Stimulated activated CD4-positive, alpha-beta T cell treated with anti-CD3 and anti-CD28 coated beads, Interleukin-2, amount 100 ng/mL, for 48 hours (primary cell): Measurements from ENCODE around the gene MVB12B.

Experiments
- DNase-seq, 2 donors: peaks; one replicate each; pipeline ENCODE4 v3.0.0-alpha.2; 2020

The MVB12B gene

GRCh38 chr9:126331964-126332748 is 5.5 kb downstream of the MVB12B start:
- DNase-seq = no peak

GRCh38 chr9:126334721-126335621 is 8.3 kb downstream of the MVB12B start:
- DNase-seq = no peak

- no peak for DNase-seq
These were observed 9.5 kb downstream of the MVB12B start for GRCh38 chr9:126335837-126336735.

DNA sequence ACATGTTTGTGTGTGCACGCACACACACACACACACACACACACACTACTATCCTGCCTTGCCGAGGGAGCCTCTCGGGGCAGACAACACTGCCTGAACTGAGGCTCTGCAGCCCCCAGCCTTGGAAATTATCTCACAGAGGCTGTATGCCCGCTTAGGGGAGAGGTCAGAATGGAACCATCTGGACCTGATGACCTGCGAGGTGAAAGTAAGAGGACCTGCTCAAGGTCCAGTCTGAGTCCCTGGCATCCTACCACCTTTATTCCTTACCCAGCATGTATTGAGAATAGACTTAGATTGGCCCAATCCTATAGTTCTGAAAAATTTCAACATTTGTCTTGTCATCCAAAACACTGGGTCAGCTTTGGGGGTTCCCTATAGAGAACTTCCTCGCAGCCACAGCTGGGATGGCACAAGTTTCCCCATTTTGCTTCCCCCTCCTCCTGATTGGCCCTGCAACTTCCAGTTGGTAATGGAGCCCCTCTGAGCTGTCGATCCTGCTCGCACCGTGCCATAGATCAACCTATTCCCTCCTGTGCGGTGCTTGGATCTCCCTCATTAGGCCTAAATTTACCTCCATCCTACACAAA is 10.2 kb downstream of the MVB12B start:
- DNase-seq = no peak

DNA sequence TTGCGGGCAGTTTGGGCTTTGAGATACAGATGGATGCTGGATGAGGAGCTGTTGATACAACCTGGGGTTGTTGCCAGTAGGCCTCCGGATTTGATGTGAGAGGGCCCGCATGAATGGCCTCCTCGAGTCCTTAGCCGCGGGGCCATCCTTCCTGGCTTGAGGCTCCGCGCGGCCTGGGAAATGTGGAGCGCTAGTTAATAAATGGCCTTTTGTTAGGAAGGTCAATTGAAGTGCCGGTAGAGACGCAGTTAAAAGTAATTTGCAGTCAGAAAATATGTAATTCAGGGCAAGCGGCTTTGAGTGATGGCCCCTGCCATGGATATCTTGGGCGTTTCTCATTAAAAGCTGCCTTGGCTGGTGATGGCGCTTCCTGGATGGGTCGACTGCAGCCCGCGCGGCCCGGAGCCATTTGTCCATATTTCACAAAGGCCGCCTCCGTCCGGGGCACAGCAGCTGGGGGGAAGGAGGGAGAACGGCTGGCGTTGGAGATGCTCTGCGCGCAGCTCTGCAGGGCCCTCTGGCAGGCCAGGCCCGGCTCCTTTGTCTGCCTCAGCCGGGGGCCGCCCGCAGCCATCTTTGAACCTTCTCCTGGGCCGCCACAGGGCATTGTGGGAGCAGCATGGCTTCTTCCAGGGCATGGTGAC is 11.2 kb downstream of the MVB12B start:
- no peak for DNase-seq

GRCh38 chr9:126338945-126339344 is 12.3 kb downstream of the MVB12B start:
- DNase-seq = no peak

DNA sequence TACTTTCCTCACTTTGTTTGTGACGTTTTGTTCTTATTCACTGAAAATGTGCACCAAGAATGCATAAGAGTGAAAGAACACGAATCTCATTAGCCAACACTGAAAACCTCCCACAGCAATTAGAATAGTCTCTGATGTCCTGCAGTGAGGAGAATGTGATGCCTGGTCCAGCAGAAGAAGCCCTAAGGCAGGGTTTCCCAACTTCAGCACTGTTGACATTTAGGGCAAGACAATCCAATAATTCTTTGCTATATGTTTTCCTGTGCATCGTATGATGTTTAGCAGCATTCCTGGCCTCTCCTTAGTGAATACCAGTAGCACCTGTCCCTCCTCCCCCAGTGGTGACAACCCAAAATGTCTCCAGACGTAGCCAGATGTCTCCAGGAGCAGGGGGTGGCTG is 14.8 kb downstream of the MVB12B start:
- no peak for DNase-seq

- DNase-seq = no peak
These were observed 15.3 kb downstream of the MVB12B start for GRCh38 chr9:126341902-126342301.

DNA sequence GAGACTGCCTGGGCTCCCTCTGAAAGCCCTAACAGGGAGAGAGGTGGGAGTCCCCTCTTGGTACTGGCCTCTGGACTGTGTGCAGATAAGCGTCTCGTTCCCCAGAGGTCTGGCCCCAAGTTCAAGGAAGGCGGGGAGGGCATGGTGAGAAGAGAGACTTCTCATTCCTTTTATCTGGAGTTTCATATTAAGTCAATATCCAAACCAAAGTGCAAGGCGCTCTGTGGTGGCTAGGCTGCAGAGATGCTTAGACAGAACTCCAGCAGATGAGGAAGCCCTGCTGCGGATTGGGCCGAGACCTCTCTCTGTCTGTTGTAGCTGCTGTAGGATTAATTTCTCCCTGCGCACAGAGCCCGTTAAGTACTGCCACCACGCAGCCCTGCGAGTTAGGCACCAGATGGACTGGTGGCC is 16.0 kb downstream of the MVB12B start:
- DNase-seq = no peak

DNA sequence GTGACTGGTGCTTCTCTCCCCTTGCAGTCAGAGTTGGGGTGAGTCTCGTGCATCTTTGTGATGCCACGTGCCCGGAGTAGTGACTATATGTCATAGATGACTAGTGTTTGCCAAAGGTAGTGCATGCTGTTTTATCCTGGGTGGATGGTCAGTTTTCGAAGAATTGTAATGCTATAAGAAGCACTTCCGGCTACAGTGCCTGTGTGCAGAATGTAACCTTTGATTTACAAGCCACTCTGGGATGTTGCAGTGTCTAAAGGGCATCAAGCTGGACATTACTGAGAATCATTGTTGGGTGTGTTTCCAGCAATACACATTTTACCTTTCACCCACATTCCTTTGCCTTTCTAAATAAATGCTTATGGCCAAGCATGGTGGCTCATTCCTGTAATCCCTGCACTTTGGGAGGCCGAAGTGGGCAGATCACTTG is 16.7 kb downstream of the MVB12B start:
- no peak for DNase-seq

GRCh38 chr9:126346031-126346430 is 19.4 kb downstream of the MVB12B start:
- DNase-seq = no peak

GRCh38 chr9:126347093-126347492 is 20.5 kb downstream of the MVB12B start:
- no peak for DNase-seq

GRCh38 chr9:126347911-126348760 is 21.5 kb downstream of the MVB12B start:
- DNase-seq = no peak

DNA sequence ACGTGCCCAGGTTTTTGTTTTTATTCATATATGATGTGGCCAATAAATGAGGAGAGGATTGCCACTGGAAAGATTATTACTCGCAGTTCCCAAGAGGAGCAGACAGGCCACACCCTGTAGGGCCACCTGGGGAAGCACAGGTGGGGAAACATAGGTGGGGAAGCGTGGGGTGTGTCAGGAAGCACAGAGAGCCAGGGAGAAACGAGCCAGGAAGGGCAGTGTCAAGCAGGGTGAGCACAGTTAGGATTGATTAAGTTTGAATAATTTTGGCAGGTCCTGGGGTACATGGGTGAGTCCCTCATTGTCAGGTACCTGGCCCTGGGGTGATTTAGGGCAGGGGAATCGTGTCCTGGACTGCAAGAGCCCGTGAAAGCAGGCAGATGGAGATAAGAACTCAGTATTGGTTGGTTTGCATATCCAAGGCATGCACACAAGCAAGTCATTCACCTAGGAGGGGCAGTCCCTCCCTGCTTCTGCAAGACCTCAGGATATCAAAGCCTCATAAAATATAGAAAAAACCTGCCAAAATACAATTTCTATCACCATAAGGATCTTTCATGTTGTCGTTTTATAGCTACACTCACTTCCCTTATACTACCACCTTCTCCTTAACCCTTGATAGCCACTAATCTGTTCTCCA is 22.4 kb downstream of the MVB12B start:
- no peak for DNase-seq

DNA sequence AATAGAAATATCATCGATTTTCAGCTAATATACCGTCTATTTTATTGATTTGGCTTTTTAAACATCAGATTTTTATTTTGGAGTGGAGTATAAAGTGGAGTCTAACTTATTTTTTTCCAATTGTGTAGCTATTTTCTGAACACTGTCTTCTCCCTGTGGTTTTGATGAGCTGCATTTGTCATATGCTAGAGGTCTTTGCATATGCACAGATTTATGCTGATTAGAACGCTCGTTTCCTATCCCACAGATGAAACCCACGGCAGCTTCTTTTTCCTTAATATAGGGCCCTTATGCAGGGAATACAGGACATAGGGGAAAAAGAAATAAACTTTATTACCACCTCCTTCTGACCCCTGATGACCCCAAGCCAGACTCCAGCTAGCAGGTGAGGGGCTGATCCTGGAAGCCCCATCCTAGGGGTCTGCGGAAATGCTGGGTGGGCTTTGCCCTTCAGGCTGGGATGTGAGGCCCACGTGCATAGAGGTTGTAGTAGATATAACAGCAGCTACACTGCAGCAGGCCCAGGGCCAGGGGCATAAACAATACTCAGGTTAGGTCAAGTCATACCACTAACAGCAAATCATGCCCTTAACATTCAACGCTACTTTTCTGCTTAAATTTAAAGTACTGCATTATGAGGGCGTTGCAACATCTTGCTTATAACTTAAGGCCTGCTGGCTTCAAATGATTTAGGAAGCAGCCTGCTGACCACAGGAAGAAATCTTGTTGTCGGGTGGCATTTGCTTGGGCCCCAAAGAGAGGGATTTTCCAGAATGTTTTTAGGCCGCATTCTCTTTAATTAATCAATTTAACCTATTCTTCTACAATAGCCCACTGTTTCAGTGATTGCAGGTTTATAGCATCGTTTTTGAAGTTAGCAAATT is 28.5 kb downstream of the MVB12B start:
- no peak for DNase-seq

DNA sequence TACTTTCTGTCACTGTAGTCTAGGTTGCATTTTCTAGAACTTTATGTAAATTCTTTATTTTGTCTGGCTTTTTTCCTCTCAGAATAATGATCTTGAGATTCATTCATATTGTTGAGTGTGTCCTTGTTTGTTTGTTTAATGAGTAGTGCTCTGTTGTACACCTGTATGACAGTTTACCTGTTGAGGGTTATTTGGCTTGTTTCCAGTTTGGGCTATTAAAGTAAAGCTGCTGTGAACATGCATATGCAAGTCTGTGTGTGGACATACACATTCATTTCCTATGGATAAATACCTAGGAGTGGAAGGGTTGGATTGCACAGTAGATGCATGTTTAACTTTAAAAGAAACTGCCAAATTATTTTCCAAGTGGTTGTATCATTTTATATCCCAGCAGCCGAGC is 30.4 kb downstream of the MVB12B start:
- no peak for DNase-seq

GRCh38 chr9:126360073-126360472 is 33.4 kb downstream of the MVB12B start:
- no peak for DNase-seq

DNA sequence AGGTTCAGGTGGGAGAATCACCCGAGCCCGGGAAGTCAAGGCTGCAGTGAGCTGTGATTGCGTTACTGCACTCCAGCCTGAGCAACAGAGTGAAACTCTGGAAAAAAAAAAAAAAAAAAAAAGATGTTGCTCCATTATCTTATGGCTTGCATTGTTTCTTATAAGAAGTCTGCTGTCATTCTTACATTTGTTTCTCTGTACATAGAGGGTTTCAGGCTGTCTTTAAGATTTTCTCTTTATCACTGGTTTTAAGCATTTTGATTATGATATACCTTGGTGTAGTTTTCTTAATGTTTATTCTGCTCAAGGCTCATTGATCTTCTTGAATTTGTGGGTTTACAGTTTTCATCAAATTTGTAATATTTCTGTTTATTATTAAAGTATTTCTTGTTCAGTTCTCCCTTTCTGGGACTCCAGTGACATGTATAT is 35.2 kb downstream of the MVB12B start:
- DNase-seq = no peak

- DNase-seq = no peak
These were observed 36.6 kb downstream of the MVB12B start for GRCh38 chr9:126363250-126363649.
